GM19467 (cell line): Measurements from ENCODE around the gene AHCYL1.

Experiments
- ATAC-seq: cut with Tn5 transposase; IDR thresholded peaks from one replicate; pipeline ENCODE4 v1.9.1; 2021; ENCODE audit warnings: mild to moderate bottlenecking, moderate library complexity; ENCODE audit not compliant: unreplicated experiment

AHCYL1 gene

DNA sequence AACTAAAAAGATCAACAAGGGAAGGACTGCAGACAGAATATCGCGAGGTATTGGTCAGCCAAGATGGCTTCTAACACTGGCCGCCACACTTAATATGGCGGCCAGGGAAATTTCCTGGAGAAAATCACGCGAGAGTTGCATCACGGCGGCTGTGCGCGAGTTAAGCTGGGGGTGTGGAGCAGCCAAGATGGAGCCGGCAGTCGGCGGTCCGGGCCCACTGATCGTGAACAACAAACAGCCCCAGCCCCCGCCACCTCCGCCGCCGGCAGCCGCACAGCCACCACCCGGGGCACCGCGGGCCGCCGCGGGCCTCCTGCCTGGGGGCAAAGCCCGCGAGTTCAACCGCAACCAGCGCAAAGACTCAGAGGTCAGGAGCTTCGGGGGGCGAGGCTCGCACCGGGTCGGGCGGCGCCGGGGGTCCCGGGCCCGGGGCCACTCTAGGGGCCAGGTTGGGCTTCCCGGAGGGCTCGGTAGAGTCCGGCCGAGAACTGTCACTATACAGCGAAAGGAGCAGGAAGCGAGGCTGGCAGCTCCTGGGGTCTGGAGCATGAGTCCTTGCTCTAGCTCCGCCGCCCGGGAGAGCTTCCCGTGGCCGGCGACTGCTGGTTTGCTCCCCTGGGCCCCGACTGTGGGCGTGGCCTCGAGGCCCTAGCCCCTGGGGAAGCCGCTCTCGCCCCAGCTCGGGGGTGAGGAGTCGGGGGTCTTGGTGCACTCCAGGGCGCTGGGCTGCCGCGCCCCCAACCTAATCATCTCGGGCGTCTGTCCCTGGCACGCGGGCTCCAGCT is 50.1 kb downstream of the AHCYL1 start, which contains the start of gene STRIP1:
Gene STRIP1, plus strand, starts transcription at position 174 of the 785 bp plus-strand sequence. Its CDS starts 14 bp downstream, at position 188.
- ATAC-seq = peak; percentile 85

DNA sequence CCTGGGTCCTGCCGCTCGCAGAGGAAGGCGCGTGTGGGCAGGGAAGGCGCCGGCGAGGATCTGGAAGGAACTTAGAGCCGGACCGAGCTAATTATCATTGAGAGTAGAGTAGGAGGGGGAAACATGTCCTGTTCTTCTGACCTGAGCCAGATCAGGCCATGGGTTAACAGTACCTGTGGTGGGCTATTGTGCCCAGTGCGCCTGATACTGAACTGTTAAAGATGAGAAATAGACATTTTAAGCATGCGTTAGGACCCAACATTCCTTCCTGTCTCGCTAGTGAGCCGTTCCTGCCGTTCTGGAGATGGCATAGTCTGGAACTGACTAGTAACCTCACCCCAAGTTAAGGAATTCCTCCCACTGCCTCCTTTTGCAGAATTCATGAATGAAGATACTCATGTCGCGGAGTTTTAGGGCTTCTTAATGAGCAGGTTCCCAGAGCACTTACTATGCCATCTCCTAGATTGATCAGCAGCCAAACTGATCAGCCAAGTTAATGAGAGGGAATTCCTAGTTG is 50.7 kb downstream of the AHCYL1 start:
- ATAC-seq = no peak

DNA sequence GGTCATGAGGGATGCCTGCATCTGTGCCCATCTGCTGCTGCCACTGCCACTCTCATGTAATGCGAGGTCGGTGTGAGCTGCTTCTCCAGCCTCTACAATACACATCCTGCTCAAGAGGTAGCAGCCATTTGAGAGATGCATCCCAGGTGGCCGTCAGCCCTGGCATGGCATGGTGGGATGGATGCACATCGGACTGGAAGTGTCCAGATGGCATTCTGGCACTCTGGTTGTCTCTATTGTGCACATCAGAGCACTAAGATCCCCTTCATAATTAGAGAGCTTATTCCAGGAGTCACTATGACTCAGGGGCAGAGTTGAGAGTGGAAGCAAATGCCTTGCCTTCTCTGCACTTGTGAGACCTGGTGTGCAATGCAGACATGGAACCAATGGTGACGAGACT is 53.7 kb downstream of the AHCYL1 start:
- ATAC-seq = no peak

- ATAC-seq = no peak
These were observed 55.1 kb downstream of the AHCYL1 start for GRCh38 chr1:110039641-110040040.

GRCh38 chr1:110040548-110040947 is 56.0 kb downstream of the AHCYL1 start:
- ATAC-seq = no peak

DNA sequence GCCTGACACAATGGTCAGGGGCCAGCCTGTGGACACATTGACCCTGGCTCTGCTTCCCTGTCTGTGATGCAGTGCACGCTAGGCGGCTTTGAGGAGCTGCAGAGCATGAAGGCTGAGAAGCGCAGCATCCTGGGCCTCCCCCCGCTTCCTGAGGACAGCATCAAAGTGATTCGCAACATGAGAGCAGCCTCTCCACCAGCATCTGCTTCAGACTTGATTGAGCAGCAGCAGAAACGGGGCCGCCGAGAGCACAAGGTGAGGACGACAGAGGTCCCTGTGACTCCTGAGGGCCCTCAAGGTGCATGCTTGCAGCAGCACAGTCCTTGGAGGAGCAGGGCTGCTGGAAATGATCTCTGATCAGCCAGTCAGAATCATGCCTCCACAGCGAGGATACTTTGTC is 58.5 kb downstream of the AHCYL1 start:
- no peak for ATAC-seq

GRCh38 chr1:110047463-110047862 is 62.9 kb downstream of the AHCYL1 start:
- no peak for ATAC-seq

DNA sequence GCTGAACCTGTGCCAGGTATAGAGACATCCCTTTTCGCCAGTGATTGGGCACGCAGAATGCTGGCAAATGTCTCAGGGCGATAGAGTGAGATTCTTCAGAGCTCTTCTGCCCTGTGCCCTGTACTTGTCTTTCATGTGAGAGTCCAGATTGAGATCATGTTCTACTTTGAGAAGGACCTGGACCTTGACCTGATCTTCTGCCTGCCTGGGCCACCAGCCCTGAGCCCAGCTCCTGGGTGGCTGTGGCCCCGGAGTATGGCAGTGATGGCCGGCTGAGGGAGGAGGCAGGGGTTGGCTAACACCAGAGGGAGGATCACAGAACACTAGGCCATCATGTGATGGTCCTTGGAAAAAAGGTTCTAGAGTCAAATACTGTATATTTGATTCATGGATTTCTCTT is 63.7 kb downstream of the AHCYL1 start:
- ATAC-seq = no peak

DNA sequence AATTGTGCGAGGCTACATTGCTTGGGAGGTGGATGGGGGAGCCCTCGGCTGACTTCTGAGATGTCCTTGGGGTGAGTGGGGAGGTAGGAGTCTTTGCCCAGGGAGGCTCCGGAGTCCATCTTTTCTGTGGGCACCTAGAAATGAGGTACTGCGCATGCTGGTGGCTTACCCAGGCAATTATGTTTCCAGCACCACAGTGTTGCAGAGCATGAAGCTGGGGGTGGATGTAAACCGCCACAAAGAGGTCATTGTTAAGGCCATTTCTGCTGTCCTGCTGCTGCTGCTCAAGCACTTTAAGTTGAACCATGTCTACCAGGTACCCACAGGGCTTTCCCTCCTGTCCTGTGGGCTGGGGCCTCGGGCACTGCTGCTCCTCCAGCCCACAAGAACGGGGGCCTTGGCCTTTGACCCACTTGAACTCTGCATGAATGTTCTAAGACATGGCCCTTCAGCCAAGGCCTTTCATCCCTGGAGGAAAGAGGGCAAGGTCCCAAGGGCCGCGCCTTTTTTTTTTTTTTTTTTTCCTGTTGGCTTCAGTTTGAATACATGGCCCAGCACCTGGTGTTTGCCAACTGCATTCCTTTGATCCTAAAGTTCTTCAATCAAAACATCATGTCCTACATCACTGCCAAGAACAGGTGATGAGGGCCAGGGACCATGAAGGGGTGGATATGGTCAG is 64.5 kb downstream of the AHCYL1 start:
- no peak for ATAC-seq

GRCh38 chr1:110049801-110050601 is 65.4 kb downstream of the AHCYL1 start:
- no peak for ATAC-seq

DNA sequence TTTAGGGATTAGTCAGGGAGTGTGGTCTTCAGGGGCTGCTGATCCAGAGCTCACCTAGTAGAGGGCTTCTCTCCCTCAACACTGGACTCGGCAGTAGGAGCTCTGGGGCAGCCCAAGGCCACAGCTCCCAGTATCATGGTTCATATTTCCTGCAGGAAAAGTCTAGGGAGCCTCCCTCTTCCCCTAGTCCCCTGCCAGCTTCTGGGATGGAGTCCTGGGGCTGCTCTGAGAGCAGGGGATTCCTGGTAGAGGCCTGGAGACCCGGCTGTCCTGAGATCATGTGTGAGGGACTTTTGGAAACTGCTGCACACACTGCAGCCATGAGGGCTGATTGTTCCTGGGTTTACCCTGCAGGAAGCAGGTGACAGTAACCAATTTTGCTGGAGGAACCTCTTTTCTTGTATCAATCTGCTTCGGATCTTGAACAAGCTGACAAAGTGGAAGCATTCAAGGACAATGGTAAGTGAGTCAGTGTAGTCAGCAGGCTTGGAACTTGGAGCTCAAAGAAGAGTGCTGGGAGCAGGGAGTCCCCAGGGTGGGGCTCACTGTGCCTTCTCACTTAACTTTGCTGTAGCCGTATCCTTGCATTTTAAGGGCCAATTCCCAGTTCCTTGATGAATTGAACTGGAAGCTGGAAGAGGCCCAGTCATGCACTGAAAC is 66.2 kb downstream of the AHCYL1 start:
- no peak for ATAC-seq

DNA sequence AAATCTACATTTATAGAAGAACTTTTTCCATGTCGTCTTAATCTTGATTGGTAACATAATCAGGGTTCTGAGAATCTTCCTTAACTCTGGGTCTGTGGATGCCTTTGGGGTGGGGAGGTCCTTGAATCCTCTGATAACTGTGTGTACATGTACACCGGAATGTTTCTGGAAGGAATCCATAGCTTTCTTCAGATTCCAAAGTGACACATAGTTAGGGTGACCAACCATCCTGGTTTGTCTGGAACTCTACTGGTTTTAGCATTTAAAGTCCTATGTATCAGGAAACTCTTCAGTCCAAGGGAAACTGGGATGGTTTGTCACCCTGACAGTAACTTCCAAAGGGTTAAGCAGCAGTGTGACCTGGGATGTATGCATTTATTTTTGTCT is 66.7 kb downstream of the AHCYL1 start:
- ATAC-seq = no peak

DNA sequence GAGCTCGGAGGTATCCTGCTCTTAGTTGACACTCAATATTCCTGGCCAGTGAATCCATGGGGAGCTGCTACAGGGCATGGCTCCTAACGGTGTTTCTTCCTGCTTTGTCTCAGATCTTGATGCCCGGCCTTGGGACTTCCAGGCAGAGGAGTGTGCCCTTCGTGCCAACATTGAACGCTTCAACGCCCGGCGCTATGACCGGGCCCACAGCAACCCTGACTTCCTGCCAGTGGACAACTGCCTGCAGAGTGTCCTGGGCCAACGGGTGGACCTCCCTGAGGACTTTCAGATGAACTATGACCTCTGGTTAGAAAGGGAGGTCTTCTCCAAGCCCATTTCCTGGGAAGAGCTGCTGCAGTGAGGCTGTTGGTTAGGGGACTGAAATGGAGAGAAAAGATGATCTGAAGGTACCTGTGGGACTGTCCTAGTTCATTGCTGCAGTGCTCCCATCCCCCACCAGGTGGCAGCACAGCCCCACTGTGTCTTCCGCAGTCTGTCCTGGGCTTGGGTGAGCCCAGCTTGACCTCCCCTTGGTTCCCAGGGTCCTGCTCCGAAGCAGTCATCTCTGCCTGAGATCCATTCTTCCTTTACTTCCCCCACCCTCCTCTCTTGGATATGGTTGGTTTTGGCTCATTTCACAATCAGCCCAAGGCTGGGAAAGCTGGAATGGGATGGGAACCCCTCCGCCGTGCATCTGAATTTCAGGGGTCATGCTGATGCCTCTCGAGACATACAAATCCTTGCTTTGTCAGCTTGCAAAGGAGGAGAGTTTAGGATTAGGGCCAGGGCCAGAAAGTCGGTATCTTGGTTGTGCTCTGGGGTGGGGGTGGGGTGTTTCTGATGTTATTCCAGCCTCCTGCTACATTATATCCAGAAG is 69.2 kb downstream of the AHCYL1 start:
- no peak for ATAC-seq

DNA sequence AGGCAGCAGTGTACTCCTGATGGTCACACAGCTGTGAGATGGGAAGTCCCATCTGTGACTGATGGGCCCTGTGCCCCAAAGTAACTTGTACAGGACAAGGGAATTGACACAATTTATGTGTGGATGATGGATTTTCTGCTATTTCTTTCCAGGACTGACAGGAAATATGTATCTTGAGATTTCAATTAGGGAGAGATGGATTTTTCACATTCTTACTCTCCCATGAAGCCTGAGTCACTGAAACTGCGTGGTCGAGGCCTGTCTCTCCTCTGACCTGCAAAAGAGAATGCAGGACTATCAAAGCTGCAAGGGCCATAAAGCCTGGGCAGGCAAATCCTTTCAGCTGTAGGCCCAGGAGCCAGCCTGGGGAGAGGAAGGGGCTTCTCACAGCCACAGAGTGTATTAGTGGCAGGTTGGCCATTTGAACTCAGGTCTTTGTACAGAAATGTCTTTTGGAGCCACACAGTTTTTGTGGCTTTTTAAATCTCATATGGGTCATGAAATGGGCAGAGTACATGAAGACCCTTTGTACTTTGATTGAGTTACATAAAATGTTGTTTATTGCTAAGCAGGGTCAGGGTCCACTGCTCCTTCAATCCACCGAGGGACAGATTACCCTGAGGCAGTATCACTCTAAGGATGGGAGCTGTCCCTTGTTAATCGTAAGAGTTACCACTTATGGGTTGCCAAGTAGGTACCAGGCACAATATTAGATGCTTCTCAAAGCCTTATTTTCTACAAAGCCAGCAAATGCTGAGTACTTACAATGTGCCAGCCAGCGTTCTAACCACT is 71.1 kb downstream of the AHCYL1 start:
- no peak for ATAC-seq

DNA sequence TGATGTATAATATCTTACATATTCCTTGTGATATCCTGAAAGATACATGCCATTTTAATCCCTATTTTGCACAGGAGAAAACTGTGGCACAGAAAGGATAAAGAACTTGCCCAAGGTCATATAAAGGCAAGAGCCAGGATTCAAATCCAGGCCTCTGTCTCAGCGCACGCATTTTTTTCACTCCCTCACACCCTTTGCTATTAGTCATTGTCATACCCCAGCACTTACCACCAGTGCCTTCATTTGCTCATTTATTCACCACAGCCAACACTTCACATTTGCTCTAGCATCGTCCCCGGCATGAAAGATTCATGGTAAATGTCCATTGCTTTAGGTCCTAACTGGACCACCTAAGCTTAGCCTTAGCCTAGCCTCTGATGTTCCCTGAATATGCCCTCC is 71.7 kb downstream of the AHCYL1 start:
- ATAC-seq = no peak

GRCh38 chr1:110056776-110057175 is 72.2 kb downstream of the AHCYL1 start:
- ATAC-seq = no peak

GRCh38 chr1:110057963-110058518 is 73.5 kb downstream of the AHCYL1 start:
- no peak for ATAC-seq

DNA sequence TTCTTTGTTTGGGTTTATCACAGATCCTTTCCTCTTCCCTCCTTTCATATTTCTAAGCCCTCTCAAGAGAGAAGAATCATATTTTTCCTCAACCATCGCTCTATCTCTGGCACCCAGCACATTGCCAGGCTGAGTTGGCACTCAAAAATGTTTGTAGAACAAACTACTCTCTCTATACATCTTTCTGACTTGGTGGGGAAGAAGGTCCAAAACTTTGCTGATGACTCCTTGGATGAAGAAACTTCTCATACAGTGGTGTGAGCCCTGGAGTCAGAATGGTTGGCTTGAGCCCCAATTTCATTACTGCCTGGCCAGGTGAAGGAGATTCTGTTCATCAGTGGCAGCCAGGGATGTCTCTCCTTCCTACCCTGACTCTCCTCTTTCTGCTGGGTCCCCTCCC is 74.0 kb downstream of the AHCYL1 start:
- ATAC-seq = no peak
